Measurements from ENCODE around the gene FANK1.

DNA sequence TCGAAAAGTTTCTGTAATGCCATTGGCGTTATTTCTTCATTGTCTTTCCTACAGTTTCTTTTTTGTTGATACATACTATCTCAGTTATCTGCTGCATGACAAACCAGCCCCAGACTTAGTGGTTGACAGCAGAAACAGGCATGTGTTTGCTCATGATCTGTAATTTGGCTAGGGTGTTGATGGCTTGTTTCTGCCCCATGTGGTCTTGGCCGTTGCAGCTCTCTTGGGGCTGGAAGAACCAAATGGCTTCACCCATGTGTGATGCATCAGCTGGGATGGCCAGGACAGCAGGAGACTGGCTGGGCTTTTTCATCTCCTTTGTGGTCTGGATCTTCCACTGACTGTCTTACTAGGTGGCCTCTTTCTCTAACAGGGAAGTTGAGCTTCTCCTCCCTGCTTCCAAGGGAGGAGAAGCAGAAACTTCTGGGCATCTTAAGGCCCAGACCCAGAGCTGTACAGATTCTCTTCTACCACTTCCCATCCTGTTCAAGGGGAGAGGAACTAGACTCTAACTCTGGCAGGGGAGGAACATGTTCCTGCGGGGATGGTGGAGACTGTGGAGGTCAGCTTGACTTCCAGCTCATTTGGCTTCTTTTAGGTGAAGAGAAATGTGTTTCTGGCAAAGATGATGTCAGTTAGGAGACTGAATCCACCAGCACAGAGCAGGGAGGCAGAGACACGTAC lies 89.3 kb downstream of the FANK1 start:
- TF ChIP-seq CTCF (conservative IDR thresholded peaks at IDR 0.05; ENCODE audit: low read depth, low read length) (no peak), EZH2 (IDR thresholded peaks at IDR 0.05; ENCODE audit: borderline replicate concordance, low read depth, low read length, poor library complexity, severe bottlenecking) (no peak)
